WTC11 (cell line): ENCODE results near the gene IFNAR1. TPM values are rescaled to one million over a fixed set of nuclear protein-coding genes. Genes with fewer than 3 reads are reported as not detected.

ENCODE experiments used
- ATAC-seq: fragments of 200-7000 bp; cut with Tn5 transposase; 2 replicates; pipeline ENCODE4 v1.10.0; 2021; ENCODE audit warnings: mild to moderate bottlenecking, moderate library complexity
- CTCF ChIA-PET: fragments of 300-600 bp; sonication (Branson Sonifier 250); formaldehyde crosslinking; loops from one replicate; lab custom pipeline; 2021; ENCODE audit warnings: antibody characterized with exemption; lab: Charles Lee
- POLR2A ChIA-PET: fragments of 350-600 bp; sonication (Branson Sonifier 250); formaldehyde crosslinking; loops from one replicate; lab custom pipeline; 2021; ENCODE audit warnings: antibody characterized with exemption; lab: Charles Lee
- DNase-seq: peaks from one replicate; pipeline ENCODE4 v3.0.0; 2021; ENCODE audit warnings: low spot score
- H3K27ac Mint-ChIP-seq: 2 replicates; pipeline ENCODE4 v1.8.0; 2021; ENCODE audit warnings: mixed read lengths
- H3K27me3 Mint-ChIP-seq: 2 replicates; pipeline ENCODE4 v1.8.0; 2021; ENCODE audit warnings: low read depth, mild to moderate bottlenecking, moderate library complexity, mixed read lengths
- H3K36me3 Mint-ChIP-seq: 2 replicates; pipeline ENCODE4 v1.8.0; 2021; ENCODE audit warnings: mixed read lengths
- H3K4me1 Mint-ChIP-seq: 2 replicates; pipeline ENCODE4 v1.8.0; 2022; ENCODE audit warnings: mixed read lengths
- H3K4me3 Mint-ChIP-seq: 2 replicates; pipeline ENCODE4 v1.8.0; 2021; ENCODE audit warnings: mild to moderate bottlenecking, moderate library complexity, mixed read lengths
- H3K9me3 Mint-ChIP-seq: 2 replicates; pipeline ENCODE4 v1.8.0; 2021; ENCODE audit warnings: mixed read lengths
- CBFB ChIP-seq: sonication (generic); formaldehyde crosslinking; IDR thresholded peaks from 2 replicates; pipeline ENCODE4 v1.8.1; 2022; ENCODE audit warnings: mild to moderate bottlenecking, low read depth, missing genetic modification reagents
- ETV6 ChIP-seq: sonication (generic); formaldehyde crosslinking; IDR thresholded peaks from 2 replicates; pipeline ENCODE4 v1.8.1; 2022; ENCODE audit warnings: mild to moderate bottlenecking, missing genetic modification reagents
- GTF2I ChIP-seq: fragments of 250-450 bp; sonication (Bioruptor Pico); conservative IDR thresholded peaks from 2 replicates; pipeline ENCODE4 v1.4.0; 2021; ENCODE audit warnings: mild to moderate bottlenecking
- JAZF1 ChIP-seq: fragments of 250-450 bp; sonication (Bioruptor Pico); IDR thresholded peaks from 2 replicates; pipeline ENCODE4 v1.9.0; 2021; ENCODE audit warnings: moderate library complexity, mild to moderate bottlenecking, inconsistent platforms
- KAT7 ChIP-seq: sonication (generic); formaldehyde crosslinking; IDR thresholded peaks from 2 replicates; pipeline ENCODE4 v1.8.1; 2023; ENCODE audit warnings: missing genetic modification reagents, mild to moderate bottlenecking, borderline replicate concordance
- MXD4 ChIP-seq: fragments of 250-450 bp; sonication (Bioruptor Pico); IDR thresholded peaks from 2 replicates; pipeline ENCODE4 v1.8.0; 2021; ENCODE audit warnings: mild to moderate bottlenecking, moderate library complexity, borderline replicate concordance
- NFYB ChIP-seq: sonication (generic); formaldehyde crosslinking; conservative IDR thresholded peaks from 2 replicates; pipeline ENCODE4 v1.8.0; 2022; ENCODE audit warnings: low read depth, missing genetic modification reagents
- NR2C2 ChIP-seq: sonication (generic); formaldehyde crosslinking; IDR thresholded peaks from 2 replicates; pipeline ENCODE4 v1.8.0; 2022; ENCODE audit warnings: mild to moderate bottlenecking, missing genetic modification reagents
- NR3C1 ChIP-seq: sonication (generic); formaldehyde crosslinking; conservative IDR thresholded peaks from 2 replicates; pipeline ENCODE4 v1.8.1; 2023; ENCODE audit warnings: low read depth, mild to moderate bottlenecking, missing genetic modification reagents
- PRRX2 ChIP-seq: fragments of 250-450 bp; sonication (Bioruptor Pico); IDR thresholded peaks from 2 replicates; pipeline ENCODE4 v1.8.0; 2021; ENCODE audit warnings: mild to moderate bottlenecking
- RORB ChIP-seq: fragments of 250-450 bp; sonication (Bioruptor Pico); IDR thresholded peaks from 2 replicates; pipeline ENCODE4 v1.9.0; 2021; ENCODE audit warnings: mild to moderate bottlenecking
- SOX15 ChIP-seq: fragments of 250-450 bp; sonication (Bioruptor Pico); IDR thresholded peaks from 2 replicates; pipeline ENCODE4 v1.9.0; 2021; ENCODE audit warnings: mild to moderate bottlenecking
- TP53 ChIP-seq: sonication (generic); formaldehyde crosslinking; IDR thresholded peaks from 2 replicates; pipeline ENCODE4 v1.8.1; 2023; ENCODE audit warnings: mild to moderate bottlenecking, missing genetic modification reagents
- ZNF121 ChIP-seq: sonication (generic); formaldehyde crosslinking; IDR thresholded peaks from 2 replicates; pipeline ENCODE4 v1.8.0; 2023; ENCODE audit warnings: missing genetic modification reagents
- ZNF232 ChIP-seq: sonication (generic); formaldehyde crosslinking; IDR thresholded peaks from 2 replicates; pipeline ENCODE4 v1.8.0; 2022; ENCODE audit warnings: mild to moderate bottlenecking, missing genetic modification reagents
- ZNF416 ChIP-seq: fragments of 250-450 bp; sonication (Bioruptor Pico); IDR thresholded peaks from 2 replicates; pipeline ENCODE4 v1.9.0; 2021; ENCODE audit warnings: mild to moderate bottlenecking, inconsistent platforms
- total RNA-seq: library from RNA; stranded (reverse); gene quantifications from 3 replicates; pipeline ENCODE4 v1.2.3, GENCODE V29; 2021
- TF ChIP-seq, protein P1 (sequence below): sonication (generic); formaldehyde crosslinking; IDR thresholded peaks from 2 replicates; pipeline ENCODE4 v1.8.1; 2023; ENCODE audit warnings: mild to moderate bottlenecking, missing genetic modification reagents
- TF ChIP-seq, protein P2 (sequence below): sonication (generic); formaldehyde crosslinking; IDR thresholded peaks from 2 replicates; pipeline ENCODE4 v1.8.1; 2023; ENCODE audit warnings: mild to moderate bottlenecking, missing genetic modification reagents
- TF ChIP-seq, protein P3 (sequence below): sonication (generic); formaldehyde crosslinking; conservative IDR thresholded peaks from 2 replicates; pipeline ENCODE4 v1.8.1; 2023; ENCODE audit warnings: mild to moderate bottlenecking, low read depth, missing genetic modification reagents, moderate library complexity
- TF ChIP-seq, protein P4 (sequence below): sonication (generic); formaldehyde crosslinking; IDR thresholded peaks from 2 replicates; pipeline ENCODE4 v1.8.1; 2023; ENCODE audit warnings: mild to moderate bottlenecking, missing genetic modification reagents, moderate library complexity
- TF ChIP-seq, protein P5 (sequence below): sonication (generic); formaldehyde crosslinking; IDR thresholded peaks from 2 replicates; pipeline ENCODE4 v1.8.1; 2023; ENCODE audit warnings: mild to moderate bottlenecking, moderate library complexity, missing genetic modification reagents
- TF ChIP-seq, protein P6 (sequence below): sonication (generic); formaldehyde crosslinking; IDR thresholded peaks from 2 replicates; pipeline ENCODE4 v1.8.1; 2022; ENCODE audit warnings: missing genetic modification reagents, borderline replicate concordance

IFNAR1 gene
- total RNA-seq, 1 experiment from 2014 or later: 12.2 TPM

DNA sequence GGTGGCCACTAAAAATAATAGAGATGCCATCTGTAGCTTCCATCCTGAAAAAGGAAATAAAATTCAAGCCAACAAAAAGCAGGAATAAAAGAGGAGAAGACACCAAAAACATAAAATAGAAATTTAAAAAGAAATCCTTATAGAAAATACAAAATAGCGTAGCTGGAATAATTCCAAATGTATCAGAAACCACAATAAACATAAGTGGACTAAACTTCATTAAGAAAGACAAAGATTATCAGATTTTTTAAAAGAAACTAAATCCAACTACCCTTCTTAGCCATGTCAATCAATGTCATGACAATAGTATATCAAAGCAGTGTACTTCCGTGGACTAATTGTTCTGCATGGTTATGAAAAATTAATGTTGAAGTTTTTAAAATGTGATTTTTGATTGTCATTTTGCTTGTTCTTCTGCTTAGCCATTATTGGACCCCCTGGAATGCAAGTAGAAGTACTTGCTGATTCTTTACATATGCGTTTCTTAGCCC, 45.4 kb upstream of the IFNAR1 start:
- peaks cover 18% of the 10 kb centered on the region for H3K9me3 Mint-ChIP-seq
- H3K4me3 Mint-ChIP-seq: no peak overlapping the region
- no peak for ATAC-seq
- H3K27me3 Mint-ChIP-seq: no peaks in the 10 kb centered on the region
- TF ChIP-seq KAT7 (CRISPR knock-in tag) (no peak), NR3C1 (CRISPR knock-in tag) (no peak), ZNF416 (CRISPR knock-in tag) (no peak), JAZF1 (CRISPR knock-in tag) (no peak)
- TF ChIP-seq, protein P1, sequence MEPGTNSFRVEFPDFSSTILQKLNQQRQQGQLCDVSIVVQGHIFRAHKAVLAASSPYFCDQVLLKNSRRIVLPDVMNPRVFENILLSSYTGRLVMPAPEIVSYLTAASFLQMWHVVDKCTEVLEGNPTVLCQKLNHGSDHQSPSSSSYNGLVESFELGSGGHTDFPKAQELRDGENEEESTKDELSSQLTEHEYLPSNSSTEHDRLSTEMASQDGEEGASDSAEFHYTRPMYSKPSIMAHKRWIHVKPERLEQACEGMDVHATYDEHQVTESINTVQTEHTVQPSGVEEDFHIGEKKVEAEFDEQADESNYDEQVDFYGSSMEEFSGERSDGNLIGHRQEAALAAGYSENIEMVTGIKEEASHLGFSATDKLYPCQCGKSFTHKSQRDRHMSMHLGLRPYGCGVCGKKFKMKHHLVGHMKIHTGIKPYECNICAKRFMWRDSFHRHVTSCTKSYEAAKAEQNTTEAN (CRISPR knock-in tag): no peak
- no peaks in the 10 kb centered on the region for H3K4me1 Mint-ChIP-seq
- no peak overlapping the region for H3K27ac Mint-ChIP-seq
- peaks cover 9% of the 10 kb centered on the region for H3K36me3 Mint-ChIP-seq
- ChIA-PET CTCF (no interaction called here), POLR2A (no interaction called here)
- no peak for DNase-seq

DNA sequence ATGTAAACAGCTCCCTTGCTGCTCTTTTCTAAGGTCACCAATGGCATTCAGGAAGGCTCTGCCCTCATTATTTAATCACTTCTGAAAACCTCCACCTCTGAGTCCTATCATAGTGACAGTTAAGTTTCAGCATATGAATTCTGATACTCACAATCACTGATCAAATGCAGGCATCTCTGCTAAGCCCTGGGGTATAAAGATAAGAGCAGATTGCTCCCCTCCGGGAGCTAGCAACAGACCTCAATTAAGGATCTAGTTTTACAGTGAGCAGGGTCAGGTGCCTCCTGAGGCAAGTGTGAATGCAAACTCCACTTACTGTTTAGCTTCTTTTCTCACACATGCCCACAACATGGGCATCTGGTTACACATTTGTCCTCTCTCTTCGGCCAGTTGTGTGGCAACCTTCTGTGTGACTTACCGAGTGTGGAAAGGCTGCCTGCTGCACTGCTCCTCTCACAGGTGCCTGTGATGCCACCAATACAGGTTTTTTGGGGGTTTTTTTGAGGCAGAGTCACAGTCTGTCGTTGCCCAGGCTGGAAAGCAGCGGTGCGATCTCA, 43.6 kb upstream of the IFNAR1 start:
- Mint-ChIP-seq H3K27ac (no peak overlapping the region), H3K36me3 (peaks cover 12% of the 10 kb centered on the region), H3K4me1 (no peaks in the 10 kb centered on the region), H3K27me3 (no peaks in the 10 kb centered on the region), H3K4me3 (no peak overlapping the region), H3K9me3 (peaks cover 18% of the 10 kb centered on the region)
- CTCF ChIA-PET: no interaction called here
- DNase-seq (no peak), ATAC-seq (no peak)
- POLR2A ChIA-PET: no interaction called here
- TF ChIP-seq CBFB (CRISPR knock-in tag): no peak
- TF ChIP-seq SOX15 (CRISPR knock-in tag): no peak
- no peak for TF ChIP-seq GTF2I (CRISPR knock-in tag)
- no peak for TF ChIP-seq NR3C1 (CRISPR knock-in tag)
- TF ChIP-seq, protein P2, sequence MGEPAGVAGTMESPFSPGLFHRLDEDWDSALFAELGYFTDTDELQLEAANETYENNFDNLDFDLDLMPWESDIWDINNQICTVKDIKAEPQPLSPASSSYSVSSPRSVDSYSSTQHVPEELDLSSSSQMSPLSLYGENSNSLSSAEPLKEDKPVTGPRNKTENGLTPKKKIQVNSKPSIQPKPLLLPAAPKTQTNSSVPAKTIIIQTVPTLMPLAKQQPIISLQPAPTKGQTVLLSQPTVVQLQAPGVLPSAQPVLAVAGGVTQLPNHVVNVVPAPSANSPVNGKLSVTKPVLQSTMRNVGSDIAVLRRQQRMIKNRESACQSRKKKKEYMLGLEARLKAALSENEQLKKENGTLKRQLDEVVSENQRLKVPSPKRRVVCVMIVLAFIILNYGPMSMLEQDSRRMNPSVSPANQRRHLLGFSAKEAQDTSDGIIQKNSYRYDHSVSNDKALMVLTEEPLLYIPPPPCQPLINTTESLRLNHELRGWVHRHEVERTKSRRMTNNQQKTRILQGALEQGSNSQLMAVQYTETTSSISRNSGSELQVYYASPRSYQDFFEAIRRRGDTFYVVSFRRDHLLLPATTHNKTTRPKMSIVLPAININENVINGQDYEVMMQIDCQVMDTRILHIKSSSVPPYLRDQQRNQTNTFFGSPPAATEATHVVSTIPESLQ (CRISPR knock-in tag): no peak
- TF ChIP-seq, protein P3, sequence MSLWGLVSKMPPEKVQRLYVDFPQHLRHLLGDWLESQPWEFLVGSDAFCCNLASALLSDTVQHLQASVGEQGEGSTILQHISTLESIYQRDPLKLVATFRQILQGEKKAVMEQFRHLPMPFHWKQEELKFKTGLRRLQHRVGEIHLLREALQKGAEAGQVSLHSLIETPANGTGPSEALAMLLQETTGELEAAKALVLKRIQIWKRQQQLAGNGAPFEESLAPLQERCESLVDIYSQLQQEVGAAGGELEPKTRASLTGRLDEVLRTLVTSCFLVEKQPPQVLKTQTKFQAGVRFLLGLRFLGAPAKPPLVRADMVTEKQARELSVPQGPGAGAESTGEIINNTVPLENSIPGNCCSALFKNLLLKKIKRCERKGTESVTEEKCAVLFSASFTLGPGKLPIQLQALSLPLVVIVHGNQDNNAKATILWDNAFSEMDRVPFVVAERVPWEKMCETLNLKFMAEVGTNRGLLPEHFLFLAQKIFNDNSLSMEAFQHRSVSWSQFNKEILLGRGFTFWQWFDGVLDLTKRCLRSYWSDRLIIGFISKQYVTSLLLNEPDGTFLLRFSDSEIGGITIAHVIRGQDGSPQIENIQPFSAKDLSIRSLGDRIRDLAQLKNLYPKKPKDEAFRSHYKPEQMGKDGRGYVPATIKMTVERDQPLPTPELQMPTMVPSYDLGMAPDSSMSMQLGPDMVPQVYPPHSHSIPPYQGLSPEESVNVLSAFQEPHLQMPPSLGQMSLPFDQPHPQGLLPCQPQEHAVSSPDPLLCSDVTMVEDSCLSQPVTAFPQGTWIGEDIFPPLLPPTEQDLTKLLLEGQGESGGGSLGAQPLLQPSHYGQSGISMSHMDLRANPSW: no peak
- TF ChIP-seq NR2C2 (CRISPR knock-in tag): no peak
- no peak for TF ChIP-seq PRRX2 (CRISPR knock-in tag)
- TF ChIP-seq, protein P4, sequence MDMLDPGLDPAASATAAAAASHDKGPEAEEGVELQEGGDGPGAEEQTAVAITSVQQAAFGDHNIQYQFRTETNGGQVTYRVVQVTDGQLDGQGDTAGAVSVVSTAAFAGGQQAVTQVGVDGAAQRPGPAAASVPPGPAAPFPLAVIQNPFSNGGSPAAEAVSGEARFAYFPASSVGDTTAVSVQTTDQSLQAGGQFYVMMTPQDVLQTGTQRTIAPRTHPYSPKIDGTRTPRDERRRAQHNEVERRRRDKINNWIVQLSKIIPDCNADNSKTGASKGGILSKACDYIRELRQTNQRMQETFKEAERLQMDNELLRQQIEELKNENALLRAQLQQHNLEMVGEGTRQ (CRISPR knock-in tag): no peak
- TF ChIP-seq, protein P1 (CRISPR knock-in tag): no peak
- TF ChIP-seq, protein P5, sequence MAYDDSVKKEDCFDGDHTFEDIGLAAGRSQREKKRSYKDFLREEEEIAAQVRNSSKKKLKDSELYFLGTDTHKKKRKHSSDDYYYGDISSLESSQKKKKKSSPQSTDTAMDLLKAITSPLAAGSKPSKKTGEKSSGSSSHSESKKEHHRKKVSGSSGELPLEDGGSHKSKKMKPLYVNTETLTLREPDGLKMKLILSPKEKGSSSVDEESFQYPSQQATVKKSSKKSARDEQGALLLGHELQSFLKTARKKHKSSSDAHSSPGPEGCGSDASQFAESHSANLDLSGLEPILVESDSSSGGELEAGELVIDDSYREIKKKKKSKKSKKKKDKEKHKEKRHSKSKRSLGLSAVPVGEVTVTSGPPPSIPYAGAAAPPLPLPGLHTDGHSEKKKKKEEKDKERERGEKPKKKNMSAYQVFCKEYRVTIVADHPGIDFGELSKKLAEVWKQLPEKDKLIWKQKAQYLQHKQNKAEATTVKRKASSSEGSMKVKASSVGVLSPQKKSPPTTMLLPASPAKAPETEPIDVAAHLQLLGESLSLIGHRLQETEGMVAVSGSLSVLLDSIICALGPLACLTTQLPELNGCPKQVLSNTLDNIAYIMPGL (CRISPR knock-in tag): no peak
- no peak for TF ChIP-seq RORB (CRISPR knock-in tag)
- TF ChIP-seq, protein P6, sequence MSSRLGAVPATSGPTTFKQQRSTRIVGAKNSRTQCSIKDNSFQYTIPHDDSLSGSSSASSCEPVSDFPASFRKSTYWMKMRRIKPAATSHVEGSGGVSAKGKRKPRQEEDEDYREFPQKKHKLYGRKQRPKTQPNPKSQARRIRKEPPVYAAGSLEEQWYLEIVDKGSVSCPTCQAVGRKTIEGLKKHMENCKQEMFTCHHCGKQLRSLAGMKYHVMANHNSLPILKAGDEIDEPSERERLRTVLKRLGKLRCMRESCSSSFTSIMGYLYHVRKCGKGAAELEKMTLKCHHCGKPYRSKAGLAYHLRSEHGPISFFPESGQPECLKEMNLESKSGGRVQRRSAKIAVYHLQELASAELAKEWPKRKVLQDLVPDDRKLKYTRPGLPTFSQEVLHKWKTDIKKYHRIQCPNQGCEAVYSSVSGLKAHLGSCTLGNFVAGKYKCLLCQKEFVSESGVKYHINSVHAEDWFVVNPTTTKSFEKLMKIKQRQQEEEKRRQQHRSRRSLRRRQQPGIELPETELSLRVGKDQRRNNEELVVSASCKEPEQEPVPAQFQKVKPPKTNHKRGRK (CRISPR knock-in tag): no peak
- TF ChIP-seq ZNF121 (CRISPR knock-in tag): no peak
- no peak for TF ChIP-seq TP53
- TF ChIP-seq NFYB (CRISPR knock-in tag): no peak
- TF ChIP-seq MXD4 (CRISPR knock-in tag): no peak
- TF ChIP-seq ZNF232: no peak
- no peak for TF ChIP-seq ETV6 (CRISPR knock-in tag)
